ENCODE results near the gene SAFB2.

DNA sequence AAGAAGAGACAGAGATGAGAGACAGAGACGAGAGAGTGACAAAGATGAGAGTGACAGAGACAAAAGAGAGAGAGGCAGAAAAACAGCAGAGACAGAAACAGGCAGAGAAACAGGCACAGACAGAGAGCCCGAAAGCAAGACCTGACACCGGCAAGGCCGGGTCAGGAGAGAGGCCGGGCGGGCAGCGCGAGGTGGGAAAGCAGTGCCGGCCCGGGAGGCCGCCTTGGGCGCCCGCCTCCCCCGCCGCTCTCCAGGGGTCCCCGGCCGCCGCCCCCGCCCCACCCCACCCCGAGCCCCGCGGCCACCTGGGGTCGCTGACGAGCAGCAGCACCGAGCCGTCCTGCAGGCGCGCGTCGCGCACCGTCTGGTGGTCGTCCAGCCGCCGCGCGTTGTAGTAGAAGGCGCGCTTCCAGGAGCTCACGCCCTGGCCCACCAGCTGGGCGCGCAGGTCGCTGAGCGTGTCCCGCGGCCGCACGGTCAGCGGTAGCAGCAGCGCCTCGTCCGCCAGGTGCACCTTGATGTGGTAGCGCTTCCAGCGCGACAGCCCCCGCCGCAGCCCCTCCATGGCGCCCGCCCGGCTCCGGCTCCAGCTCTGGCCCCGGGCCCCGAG, 55.1 kb downstream of the SAFB2 start, which contains the start of gene TINCR:
- TF ChIP-seq POLR2A (IDR thresholded peaks at IDR 0.05): no peak
- TF ChIP-seq, protein P1, sequence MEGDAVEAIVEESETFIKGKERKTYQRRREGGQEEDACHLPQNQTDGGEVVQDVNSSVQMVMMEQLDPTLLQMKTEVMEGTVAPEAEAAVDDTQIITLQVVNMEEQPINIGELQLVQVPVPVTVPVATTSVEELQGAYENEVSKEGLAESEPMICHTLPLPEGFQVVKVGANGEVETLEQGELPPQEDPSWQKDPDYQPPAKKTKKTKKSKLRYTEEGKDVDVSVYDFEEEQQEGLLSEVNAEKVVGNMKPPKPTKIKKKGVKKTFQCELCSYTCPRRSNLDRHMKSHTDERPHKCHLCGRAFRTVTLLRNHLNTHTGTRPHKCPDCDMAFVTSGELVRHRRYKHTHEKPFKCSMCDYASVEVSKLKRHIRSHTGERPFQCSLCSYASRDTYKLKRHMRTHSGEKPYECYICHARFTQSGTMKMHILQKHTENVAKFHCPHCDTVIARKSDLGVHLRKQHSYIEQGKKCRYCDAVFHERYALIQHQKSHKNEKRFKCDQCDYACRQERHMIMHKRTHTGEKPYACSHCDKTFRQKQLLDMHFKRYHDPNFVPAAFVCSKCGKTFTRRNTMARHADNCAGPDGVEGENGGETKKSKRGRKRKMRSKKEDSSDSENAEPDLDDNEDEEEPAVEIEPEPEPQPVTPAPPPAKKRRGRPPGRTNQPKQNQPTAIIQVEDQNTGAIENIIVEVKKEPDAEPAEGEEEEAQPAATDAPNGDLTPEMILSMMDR (IDR thresholded peaks at IDR 0.05): no peak
